ENCODE measurements around the gene HPS1.

HPS1 gene

DNA sequence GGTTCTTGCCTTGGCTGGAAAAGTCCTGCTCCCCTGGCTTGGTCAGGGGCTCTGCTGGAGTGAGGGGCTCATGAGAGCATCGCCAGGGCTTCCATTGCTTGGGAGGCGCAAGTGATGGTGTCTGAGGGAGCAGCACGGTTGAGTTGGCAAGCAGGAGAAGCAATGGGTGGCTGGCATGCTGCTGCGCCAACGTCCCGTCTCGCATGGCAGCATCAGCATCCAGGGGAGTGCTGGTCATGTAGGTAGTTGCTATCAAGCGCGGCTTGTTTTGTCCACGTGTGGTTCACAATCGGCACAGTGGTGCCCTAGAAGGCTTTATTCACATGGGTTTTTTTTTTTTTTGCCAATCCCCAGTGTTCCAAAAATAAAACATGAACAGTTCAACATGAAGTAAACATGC, 35.6 kb downstream of the HPS1 start:
- DNase-seq, result no peak

DNA sequence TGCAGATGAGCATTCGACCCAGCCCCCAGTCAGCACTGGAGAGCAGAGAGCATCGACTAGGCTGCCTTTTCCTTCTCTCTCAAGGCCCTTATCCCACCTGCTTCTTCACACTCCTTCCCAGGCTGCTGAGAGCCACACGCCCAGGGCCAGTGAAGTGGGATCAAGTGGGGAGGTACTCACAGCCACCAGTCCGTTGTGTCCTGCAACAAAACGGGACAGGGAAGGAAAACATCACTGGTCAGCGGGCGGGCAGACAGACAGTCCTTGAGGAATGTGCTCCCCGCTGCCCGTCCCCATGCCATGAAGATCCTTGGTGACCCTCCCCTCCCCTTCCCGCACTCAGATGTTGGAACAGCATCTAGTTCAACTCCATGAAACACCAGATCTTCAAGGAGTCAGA, 36.0 kb downstream of the HPS1 start:
- no peak for DNase-seq

DNA sequence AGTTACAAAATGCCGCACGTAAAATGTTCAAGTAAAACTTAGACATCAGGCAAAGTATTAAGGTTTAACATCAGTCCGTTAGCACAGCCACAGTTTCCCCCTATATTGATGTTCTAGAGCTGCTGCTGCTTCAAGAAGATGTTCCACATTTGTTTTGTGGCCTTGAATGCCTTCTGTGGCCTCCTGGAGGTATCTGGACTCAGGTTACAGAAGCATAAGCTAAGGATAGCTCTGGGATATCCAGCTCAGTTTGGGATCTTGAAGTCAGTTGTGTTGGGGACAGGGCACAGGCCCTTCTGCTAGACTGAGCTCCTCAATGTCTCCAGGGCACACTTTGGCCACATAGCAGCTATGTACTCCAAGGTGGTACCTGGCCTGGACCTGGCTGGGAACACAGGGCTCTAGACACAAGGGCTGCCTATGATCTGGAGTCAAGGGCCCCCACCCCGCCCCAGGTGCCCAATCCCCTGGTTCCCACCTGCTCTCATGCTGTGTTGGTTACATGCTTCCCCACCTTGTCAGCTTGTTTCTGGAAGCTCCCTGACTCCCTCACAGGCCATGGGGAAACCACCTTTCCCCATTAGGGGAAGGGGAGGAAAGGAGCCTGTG, 36.5 kb downstream of the HPS1 start:
- no peak for DNase-seq

DNA sequence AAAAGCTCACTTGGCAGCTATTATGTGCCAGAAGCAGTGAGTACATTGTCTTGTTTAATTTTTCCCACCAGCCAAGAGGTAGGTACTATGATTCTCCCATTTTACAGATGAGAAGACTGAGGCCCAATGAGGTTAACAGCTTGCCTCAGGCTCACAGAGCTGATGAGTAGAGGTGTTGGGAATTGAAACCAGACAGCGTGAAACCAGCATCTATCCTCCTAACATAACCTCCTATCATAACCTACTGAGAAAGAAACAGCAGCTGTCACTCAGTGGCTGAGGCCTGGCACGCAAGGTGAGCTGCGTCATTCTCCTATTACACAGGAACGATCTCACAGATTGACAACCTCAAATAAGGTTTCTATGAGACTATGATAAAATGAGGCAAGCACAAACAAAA, 37.9 kb downstream of the HPS1 start:
- no peak for DNase-seq

DNA sequence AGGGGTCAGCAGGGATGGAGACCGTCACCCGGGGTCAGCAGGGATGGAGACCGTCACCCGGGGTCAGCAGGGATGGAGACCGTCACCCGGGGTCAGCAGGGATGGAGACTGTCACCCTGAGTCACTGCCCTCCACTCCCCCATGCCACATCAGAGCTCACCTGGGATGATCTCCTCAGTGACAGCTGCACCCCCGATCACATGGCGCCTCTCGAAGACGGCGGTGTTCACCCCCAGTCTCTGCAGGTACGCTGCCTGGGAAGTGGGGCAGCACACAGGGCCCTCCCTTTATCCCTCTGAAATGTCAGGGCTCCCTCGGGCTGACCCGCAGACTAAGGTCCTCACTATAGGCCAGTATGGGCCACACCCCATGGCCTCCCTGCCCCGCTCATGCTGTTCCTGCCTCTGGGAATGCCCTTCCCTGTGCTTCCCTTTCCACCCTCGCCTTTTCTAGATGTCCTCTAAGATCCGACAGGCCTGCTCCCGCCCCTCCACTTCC, 38.9 kb downstream of the HPS1 start:
- DNase-seq, result no peak

DNA sequence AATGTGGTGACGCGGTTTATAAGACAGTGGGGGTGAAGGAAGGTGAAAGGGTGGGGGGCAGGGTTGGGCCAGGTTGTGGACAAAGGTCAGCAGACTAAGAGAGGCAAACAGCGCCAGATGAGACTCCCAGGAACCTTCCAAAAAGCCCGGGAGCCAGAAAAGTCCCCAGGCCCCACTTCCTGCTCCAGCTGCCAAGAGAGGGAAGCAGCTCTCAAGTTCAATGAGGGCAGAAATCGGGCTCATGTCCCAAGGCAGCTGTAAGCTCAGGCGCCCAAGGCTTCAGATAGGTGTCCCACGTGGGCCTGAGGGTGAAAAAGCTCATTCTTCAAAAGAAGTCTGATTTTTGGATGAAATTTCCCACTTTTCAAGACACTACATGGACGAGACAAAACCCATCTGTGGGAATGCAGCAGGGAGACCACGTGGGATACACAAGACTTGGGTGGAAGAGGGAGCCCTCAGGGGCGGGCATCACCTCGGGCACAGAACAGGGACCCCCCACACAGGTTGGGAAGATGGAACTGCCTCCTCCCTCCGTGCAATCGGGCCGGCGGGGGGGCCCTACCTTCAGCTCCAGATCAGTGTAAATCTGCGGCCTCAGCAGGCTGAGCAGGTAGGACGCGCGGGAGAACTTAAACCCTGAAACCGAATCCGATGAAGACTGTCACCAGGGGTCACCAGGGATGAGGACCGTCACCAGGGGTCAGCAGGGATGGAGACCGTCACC, 39.6 kb downstream of the HPS1 start:
- DNase-seq, result no peak

DNA sequence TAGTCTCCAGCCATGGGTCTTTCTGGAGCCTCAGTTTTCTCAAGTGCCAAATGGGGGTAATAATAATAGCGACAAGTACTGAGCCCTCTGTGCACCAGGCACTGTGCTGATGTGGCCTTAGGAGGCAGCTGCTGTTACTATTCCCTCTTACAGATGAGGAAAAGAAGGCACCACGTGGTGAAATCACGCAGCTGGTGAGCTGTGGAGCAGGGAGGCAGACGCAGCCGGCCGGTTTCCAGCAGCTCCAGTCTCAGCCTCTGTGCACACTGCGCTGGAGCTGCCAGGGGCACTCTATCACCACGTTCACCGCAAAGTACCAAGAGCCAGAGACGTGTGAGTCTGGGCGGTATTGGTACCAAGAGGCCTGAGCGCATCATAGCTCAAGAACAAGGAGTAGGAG, 41.3 kb downstream of the HPS1 start:
- DNase-seq, result no peak

DNA sequence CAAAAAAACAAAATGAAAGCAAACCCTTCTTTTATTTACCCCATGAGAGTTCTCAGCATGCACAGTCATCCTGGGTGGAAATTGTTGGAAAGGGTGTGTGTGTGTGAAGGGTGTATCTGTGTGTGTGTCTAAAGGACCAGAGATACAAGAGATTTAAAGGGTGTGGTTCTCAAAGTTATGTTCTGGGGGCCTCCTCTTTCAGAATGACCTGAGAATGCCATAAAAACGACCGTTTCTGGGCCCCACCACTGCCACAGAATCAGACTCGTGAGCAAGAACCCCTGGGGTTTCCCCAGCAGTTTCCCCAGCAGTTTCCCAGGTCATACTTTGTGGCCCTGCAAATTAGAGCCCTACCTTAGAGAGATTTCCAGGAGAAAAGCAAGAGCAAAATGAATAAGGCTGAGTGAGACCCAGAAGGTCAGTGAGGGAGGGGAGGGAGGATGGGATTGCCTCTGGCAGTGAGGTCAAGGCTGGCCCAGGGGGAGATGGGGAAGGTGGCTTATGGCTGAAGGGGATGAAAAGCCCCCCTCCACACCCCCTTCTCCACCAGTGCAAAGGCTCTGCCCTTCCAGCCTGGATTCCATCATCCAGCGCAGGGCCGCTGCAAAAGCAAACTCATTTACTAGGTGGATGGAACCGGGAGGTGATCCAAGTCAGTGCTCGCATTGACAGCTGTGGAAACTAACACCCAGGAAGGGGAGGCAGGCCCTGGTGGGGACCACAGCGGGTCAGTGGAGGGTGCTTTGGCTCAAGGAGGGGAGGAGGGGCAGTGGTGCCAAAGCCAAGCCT, 42.0 kb downstream of the HPS1 start:
- no peak for DNase-seq

DNA sequence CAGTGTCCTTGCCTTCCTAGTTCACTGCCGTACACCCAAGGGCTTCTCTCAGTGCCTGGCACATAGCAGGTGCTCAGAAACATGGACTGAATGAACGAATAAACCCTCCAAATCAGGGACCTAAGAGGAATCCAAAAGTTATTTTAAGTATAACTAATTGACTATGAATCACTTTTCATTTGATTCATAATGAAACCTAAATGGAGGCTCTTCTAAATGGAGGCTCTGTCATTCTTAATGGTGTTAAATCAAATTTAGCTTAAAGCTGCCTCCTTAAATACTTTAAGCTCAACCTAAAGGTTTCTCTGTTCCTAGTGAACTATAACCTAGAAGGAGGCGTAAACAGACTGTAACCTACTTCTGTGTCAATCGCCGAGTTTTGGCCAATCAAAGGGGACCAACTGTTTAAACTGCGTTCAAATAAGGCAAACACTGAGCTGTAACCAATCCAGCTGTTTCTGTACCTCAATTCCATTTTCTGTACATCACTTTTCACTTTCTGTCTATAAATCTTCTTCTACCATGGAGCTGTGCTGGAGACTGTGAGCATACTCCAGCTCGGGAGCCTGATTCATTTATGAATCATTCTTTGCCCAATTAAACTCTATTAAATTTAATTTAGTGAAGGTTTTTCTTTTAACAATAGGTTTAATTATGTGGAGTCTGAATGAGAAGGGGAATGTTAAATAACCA, 42.8 kb downstream of the HPS1 start:
- no peak for DNase-seq

DNA sequence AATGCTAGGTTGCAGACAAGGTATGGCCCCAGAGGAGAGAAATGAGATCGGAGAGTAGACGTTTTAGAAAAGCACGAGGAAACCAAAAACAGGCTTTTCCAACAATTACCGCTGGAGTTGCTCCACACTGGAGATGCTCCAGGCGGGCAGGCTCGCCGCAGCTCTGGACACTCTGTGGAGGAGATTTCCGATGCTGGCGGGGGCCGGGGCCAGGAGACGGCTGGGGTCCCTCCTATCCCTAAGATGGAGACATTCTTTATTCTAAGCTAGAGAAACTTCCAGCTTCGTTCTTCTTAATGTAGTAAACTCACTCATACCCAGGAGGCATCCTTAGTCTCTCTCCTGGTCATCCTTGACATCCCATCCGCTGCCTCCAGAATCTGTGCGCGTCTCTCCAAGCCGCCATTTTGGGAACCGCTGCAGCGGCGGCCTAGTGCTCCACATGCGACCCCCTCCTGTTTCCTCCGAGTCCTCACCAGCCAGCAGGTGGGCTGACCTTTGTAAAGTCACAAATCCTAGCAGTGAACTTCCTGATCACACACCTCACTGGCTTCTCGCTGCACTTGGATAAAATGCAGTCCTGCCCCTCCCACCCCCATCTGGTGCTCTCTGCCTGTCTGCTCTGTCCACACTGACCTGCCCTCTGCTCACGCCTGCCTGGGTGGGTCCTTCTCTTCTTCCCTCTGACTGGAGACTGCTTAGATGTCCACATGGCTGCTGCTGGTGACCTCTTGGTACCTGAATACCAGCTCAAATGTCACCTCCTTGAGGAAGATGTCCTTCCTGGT, 43.6 kb downstream of the HPS1 start:
- no peak for DNase-seq

DNA sequence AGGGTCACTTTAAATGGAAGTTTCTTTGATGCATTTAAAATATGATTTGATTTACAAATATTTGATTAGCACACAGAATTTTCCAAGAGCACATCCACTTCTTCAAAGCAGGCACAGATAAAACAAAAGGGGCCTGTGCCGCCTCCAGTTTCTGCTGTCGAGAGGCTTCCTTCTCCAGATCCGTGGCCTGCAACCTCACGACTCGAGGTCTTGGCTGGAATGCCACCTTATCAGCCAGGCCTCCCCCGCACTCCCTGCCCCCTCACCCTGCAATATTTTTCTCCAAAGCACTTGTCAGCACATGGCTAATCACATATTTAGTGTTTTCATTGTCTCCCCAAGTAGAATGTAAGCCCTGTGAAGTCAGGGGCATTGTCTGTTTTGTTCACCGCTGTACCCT, 44.3 kb downstream of the HPS1 start:
- no peak for DNase-seq

DNA sequence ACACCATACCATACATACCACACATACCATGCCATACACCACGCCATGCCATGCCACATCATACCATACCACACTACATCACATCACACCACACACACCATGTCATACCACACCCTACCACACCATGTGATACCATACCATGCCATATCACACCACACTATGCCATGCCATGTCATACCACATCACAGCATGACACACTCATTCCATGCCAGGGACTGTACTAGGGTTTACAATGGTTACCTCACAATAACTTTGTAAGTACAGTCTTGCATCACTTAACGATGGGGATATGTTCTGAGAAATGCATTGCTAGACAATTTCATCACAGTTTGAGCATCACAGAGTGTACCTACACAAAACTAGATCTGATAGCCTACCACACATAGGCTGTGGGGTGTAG, 46.3 kb downstream of the HPS1 start:
- DNase-seq, result no peak

DNA sequence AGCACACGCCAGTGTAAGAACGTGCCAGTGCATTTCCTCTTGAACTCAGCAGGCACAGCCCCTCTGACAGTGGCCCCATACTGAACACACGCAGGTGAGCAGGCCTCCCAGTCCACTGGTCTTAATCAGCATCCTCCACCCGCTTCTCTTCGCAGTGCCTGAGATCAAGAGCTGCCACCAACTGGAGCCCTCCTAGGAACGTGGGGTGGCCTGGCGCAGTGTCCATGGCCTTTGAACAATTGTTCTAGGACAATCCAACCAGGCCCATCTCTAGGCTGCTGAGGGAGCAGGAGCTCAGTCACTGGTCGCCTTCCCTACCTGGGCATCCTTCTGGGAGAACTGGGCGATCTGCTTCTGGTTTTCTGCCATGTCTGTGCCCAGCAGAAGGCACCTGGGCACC, 47.0 kb downstream of the HPS1 start:
- DNase-seq, result no peak

DNA sequence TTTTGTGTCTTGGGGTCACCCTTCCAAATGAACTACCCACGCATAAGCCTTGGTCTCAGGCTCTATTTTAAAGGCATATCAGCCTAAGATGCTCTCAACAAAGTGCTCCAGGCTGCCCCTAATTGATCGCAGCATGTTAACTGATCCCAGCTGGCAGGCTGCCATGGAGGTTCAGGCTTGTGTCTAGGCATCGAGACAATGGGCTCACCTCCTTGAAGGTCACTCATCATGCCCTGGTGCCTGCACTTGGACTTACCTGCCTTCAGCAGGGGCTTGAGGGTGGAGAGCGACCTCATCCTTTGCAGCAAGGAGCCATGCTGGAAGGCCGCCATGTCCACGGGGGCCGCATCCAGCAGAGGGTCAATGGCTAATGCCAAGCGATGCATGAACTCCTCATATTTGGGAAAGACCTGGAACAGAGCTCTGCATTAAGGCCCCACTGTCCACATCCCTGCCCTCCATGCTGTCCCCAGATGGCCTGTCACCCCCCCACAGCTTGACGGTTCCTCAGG, 49.6 kb downstream of the HPS1 start:
- no peak for DNase-seq

DNA sequence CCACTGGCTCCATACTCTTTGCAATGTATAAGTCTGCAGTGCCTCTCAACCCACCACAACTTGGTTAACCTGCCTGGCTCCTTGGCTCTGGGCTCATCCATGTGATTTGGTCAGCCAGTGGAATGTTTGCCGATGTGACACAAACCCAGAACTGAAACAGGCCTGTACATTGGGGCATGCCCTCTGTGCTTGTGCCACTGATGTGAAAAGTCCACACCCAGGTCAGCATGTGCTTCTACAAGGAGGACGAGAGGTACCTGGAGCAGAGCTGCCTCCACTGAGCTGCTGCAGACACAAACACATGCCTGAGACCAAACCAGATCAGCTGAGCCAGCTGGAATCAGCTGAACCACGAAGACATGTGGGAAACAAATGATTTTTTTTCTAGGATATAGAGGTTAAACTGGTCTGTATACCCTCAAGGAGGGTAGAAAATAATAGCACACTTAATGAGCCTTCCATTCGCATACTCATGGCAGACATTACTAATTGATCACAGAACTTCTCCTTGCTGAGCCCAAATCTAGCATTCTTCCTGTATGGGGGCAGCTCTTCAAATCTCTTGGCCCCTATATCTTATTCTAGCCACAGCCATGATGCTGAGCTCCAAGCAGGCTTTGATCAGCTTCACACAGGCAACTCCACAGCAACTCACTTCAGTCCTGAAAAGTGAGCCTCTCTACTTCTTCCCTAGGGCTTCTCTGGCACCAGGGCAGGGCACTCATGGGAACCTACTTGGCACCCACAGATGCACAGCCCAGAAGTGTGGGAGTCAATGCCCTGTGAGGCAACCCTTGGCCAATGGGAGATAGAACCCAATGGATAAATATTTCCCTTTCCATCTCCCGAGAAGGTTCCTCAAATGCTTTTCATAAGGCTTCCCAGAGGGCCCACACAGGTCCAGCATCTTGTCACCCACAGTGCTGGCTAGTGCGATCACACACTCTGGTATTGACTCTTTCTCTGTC, 50.4 kb downstream of the HPS1 start:
- DNase-seq, result no peak

DNA sequence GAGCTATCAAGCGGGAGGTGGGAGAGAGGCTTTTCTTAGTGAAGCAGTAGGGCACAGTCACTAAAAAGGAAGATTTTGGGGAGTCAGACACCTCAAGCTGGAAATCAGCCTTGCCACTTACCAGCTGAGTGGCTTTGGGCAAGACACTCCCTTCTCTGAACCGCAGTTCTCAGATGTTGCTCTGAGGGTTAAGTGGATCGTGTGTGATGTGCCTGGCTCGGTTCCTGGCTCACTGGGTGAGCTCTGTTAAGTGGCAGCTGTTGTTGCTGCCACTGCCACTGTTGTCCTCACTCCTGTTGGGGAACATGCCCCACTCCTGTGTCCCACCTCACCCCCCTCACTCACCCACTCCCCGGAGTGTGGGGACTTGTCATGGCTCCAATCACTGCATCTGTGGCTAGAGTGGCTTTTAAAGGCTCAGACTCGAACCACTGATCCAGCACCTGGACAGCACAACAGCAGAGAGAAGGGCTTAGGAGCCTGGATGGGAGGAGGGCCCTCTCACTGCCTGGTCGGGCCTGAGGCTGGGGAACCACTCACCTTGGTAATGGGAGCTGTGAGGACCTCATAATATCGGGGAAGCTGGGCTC, 51.8 kb downstream of the HPS1 start:
- no peak for DNase-seq

DNA sequence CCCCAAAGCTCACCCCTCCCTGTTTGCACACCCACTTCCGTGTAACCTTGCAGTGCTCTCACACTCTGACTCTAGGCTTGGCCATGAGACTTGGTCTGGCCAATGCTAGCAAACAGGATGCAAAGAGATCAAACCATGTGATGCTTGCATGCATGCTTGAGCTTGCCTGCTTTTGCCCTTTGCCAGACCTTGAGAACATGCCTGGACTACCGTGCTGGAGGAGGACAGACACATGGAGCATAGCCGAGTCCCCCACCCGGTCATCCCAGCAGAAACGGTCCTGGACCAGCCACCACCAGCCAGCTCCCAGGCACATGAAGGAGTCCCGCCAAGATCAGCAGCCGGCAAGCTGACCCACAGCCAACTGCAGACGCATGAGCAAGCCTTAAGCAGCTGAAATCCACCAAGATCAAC, 55.1 kb downstream of the HPS1 start:
- no peak for DNase-seq

DNA sequence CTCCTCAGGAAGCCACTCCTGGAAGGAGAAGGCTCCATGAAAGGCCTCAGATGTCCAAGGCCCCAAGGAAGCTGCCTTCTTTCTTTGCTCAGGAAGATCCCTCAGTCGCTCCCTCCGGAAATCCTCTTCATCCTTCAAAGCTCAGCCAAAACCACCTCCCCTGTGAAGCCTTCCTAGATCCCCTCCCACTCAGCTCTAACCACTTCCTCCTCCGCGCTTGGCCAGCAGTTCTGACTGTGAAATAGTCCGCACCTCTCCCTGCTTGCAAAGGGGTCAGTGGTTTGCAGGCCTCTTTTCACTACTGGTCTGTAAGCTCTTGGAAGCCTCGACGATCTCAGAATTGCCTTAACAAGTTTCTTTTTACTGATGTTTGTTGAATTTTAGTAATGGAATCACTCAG, 55.7 kb downstream of the HPS1 start:
- DNase-seq, result no peak

DNA sequence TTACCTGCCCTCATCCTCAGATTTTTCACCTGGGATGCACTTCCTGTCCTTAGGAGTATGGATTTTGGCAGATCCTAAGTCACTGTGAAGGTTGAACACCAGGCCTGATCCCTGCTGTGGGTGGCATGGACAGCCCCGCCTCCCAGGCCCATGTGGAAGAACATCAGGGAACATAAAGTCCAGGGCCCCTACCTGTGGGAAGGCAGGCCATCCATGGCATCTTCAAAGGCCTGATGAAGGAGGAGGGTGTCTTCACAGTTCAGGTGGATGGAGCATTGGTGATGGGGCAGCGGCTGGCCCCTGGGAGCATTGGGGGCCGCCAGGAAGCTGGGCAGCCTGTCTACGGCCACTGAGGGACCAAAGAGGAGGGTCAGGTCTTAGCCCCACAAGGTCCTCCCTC, 56.3 kb downstream of the HPS1 start:
- no peak for DNase-seq

DNA sequence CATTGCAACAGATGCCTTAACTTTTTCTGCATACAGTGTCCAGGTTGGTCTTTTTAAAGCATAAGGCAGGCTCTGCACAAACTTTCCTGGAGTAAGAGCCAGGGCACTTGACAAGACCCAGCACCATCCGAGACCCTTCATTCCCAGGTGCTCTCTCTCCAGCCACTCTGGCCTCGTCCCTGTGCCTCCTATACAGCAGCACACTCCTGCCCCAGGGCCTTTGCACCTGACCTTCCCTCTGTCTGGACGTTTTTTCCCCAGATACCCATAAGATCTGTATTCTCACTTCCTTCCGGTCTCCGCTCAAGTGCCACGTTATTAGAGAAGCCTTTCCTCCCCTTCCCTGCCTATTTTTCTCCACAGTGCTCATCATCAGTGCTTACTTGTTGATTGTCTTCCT, 57.3 kb downstream of the HPS1 start:
- DNase-seq, result no peak
